HG02571 (cell line): Measurements from ENCODE around the gene PACS1.
"Not testable (repeated sequence)": the region's sequence is repeated elsewhere in the genome, so short reads cannot be mapped to it uniquely, and the experiment has no call there.

Experiments
- ATAC-seq: cut with Tn5 transposase; IDR thresholded peaks from one replicate; pipeline ENCODE4 v1.9.1; 2021; ENCODE audit warnings: mild to moderate bottlenecking, moderate library complexity; ENCODE audit not compliant: unreplicated experiment

Gene PACS1

DNA sequence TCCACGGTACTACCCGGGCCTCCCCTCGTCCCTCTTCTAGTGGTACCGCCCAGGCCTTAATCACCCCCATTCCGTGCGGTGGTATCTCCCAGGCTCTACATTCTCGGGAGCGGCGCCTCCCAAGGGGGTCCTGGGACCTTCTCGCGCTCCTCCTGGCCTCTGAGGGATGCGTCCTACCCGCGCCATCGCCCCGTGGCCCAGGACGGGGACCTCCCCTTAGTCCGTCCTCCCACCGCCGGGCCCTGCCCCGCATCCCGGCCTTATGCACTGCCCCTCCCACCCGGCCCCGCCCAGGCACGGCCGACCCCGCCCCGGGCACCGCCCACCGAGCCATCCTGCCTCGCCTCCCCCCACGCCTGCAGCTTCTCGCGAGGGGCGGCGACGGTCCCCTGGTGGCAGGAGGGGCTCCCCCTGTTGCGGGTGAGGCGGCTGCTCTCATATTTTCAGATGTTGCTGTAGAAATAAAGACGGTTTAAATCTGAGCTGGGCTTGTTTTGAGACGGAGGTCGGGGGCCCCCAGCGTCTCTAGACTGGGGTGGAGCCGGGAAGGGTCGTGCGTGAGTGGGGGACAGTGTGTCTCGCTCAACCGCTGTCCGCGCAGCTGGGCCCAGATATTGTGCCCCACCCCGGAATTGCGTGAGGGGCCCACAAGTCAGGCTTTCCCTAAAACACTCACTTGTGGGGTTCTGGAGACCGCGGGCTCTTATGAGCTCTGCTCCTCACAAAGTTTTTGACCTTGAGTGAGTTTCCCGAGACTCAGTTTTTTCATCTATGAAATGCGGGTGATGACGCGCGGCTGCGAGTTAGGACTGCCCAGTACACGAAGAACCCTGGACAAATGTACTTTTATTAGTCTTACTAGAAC, 197.5 kb downstream of the PACS1 start:
- ATAC-seq = peak; percentile 36

GRCh38 chr11:66268244-66268951, 198.3 kb downstream of the PACS1 start, which contains the start of gene RAB1B:
Gene RAB1B (plus strand): TSS chr11:66268639. CDS start chr11:66268680, 41 bp downstream.
- peak; percentile 69 for ATAC-seq

- no peak for ATAC-seq
These were observed 199.2 kb downstream of the PACS1 start for GRCh38 chr11:66268952-66269905.

- ATAC-seq = no peak
These were observed 201.7 kb downstream of the PACS1 start for GRCh38 chr11:66271816-66272215.

- no peak for ATAC-seq
These were observed 202.5 kb downstream of the PACS1 start for GRCh38 chr11:66272596-66272995.

GRCh38 chr11:66274219-66274618, 204.1 kb downstream of the PACS1 start:
- ATAC-seq = no peak

DNA sequence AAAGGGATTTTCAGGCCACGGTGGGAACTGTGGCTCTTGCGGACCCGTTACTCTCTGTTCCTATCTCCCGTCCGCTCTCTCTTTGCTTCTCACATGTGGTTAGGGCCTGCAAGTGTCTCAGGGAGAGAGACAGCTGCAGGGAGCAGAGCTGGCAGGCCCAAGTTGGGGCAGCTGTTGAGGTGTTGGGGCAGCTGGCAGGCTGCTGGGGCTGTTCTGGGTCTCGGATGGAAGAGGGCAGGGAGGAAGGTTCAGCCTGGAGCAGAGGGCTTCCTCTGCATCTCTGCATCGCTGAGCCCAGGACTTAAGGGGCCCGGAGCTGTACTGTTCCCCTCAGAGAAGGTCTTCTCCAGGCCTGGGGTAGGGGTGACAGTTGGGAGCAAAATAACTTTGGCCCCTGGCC, 205.3 kb downstream of the PACS1 start:
- ATAC-seq = no peak

GRCh38 chr11:66275984-66276612, 206.0 kb downstream of the PACS1 start:
- no peak for ATAC-seq

- not testable (repeated sequence) for ATAC-seq
These were observed 206.5 kb downstream of the PACS1 start for GRCh38 chr11:66276619-66277018.

DNA sequence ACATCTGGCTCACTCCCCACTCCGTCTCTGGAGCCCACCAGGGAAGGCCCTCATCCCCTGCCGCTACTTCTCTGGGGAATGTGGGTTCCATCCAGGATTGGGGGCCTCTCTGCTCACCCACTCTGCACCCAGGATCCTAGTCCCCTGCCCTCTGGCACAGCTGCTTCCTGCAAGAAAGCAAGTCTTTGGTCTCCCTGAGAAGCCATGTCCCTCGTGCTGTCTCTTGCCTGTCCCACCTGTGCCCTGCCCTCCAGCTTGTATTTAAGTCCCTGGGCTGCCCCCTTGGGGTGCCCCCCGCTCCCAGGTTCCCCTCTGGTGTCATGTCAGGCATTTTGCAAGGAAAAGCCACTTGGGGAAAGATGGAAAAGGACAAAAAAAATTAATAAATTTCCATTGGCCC, 207.0 kb downstream of the PACS1 start:
- ATAC-seq = not testable (repeated sequence)

DNA sequence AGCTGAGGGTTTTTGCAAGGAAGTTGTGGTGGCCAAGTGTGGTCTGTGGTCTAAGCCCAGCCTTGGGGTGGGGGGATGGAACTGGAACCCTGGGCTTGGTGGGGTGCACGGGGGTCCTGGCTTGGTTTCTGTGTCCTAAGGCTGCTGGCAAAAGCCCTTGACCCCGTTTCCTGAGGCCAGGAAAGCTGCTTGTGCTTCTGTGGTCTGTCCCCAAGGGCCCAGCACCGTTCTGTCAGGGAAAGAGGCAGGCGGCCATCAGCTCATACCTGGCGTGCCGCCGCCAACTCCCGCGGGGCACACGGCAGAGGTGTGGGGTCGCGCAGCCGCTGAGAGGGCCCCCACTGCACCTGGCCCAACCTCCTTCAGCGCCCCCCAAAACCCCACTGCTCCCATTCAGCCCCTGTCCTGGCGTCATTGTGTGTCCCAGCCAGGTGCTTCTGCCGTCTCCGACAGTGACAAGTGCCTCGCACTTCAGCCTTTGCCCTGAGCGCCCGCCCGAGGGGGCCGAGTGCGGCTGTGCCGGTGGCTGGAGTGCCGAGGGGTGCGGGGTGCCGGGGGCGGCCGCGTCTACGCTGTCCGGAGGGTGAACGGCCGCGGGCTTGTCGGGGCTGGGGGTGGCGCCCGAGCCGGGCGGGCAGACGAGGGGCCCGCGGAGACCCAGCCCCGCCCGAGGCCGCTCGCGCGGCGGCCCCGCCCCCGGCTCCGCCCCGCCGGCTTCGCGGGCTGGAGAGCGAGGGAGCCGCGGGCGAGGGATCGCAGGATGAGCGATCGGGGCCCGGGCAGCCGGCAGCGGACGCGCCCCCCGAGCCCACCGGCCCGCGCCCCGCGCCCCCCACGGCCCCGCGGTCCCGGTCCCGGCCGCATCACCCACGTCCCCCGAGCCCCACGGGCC, 207.6 kb downstream of the PACS1 start, which contains the start of gene CNIH2:
CNIH2 (plus strand) TSS at position 705 of the 892 bp plus-strand sequence. CDS start 282 bp downstream, outside the sequence.
- ATAC-seq = no peak

DNA sequence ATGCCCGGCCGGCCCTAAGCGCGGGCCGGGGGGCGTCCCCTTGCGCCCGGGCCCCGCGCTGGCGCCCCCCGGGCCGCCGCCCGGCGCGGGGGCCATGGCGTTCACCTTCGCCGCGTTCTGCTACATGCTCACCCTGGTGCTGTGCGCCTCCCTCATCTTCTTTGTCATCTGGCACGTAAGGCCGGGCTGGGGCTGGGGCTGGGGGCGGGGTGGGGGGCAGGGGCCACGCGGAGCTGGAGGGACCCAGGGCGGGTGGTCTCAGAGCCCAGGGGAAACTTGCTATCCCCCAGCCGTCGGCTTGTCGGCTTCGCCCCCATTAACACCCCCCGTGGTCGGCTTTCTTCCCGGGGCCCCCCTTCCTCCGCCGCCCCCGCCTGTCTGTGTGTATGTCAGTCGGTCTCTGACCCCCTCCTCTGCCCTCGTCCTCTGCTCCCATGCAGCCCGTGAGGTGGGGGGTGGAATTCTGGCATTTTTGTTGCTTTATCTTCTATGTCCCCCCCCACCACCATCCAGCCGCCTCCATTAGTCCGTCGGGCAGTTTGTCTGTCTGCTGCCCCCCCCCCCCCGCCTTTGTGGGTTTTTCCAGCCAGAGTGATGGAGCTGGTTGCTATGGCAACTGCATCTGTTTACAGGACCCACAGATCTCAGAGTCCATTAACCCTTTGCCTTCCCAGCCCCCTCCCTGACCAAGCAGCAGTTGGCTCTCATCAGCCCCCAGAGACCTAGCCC, 208.5 kb downstream of the PACS1 start:
- no peak for ATAC-seq

DNA sequence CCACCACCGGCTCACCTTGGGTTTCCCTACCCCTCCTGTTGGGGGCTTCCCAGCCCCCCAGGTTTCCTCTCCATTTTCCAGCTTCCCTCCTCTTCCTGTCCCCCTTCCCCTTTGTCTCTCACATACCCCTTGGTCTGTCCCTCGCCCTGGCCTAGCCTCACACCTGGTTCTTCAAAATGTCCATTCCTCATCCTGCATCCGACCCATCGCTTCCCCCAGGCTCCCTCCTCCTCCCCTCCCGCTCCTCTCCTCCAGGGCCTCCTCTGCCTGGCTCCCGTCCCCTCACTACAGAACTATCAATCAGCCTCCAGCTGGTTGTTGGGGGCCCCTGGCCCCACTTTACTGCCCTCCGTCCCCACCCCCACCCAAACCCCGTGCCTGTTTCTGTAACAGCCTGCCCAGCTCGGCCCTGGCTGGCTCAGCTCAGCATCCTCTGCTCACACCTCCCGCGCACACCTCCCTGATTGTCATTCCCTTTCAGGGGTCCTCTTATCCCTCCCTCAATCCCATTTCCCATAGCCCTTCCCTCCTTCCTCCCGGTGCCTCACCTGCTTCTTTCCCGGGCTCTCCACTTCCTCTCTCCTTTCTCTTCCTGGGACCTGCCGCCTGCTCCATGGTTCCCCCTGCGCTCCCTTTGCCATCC, 209.1 kb downstream of the PACS1 start:
- no peak for ATAC-seq

DNA sequence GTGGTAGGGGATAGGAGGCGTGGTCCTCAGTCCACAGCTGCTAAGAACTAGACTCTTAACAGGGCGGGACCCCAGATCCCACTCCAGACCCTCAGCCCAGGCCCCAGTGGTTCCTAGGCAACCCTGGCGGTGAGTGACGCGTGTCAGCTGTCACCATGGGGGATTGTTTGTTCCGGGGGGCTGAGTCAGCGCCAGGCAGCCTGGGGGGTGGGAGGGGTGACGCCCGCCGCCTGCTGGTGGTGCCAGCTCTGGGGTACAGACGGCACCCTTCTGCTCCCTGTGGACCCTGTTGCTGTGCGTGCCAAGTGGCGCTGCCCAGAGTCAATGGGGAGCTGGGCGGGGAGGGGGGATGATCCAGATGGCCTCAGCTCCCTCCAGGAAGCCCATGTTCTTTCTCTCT, 210.4 kb downstream of the PACS1 start:
- ATAC-seq = no peak

GRCh38 chr11:66281001-66281400, 210.9 kb downstream of the PACS1 start:
- ATAC-seq = no peak

GRCh38 chr11:66281776-66282467, 211.8 kb downstream of the PACS1 start:
- ATAC-seq = no peak
